MG63 (cell line): Measurements from ENCODE around the gene MTMR6. TPM values are rescaled to one million over a fixed set of nuclear protein-coding genes. Genes with fewer than 3 reads are reported as not detected.
A peak's percentile ranks its signal among the peaks of the same experiment; 100 is the strongest.
"Not testable (repeated sequence)": the region's sequence is repeated elsewhere in the genome, so short reads cannot be mapped to it uniquely, and the experiment has no call there.

Experiments
- DNase-seq: peaks from one replicate; pipeline ENCODE4 v3.0.0-alpha.2; 2020
- H3K27me3 ChIP-seq: fragments of 250-450 bp; sonication (Bioruptor Pico); 2 replicates; pipeline ENCODE4 v1.5.1; 2020; ENCODE audit warnings: mild to moderate bottlenecking, moderate library complexity
- H3K36me3 ChIP-seq: fragments of 250-450 bp; sonication (Bioruptor Pico); 2 replicates; pipeline ENCODE4 v1.5.1; 2020; ENCODE audit warnings: mild to moderate bottlenecking, moderate library complexity
- H3K4me3 ChIP-seq: fragments of 250-450 bp; sonication (Bioruptor Pico); 2 replicates; pipeline ENCODE4 v1.5.1; 2020; ENCODE audit warnings: mild to moderate bottlenecking, moderate library complexity
- H3K9me3 ChIP-seq: fragments of 250-450 bp; sonication (Bioruptor Pico); 2 replicates; pipeline ENCODE4 v1.5.1; 2020; ENCODE audit warnings: mild to moderate bottlenecking, moderate library complexity
- total RNA-seq: library from RNA; depleted of rRNA; stranded (reverse); fragments of >200 nt; shearing (Covaris generic); gene quantifications from 2 replicates; pipeline ENCODE4 v1.2.3, GENCODE V29; 2014; ENCODE audit warnings: low replicate concordance; rRNA removed

The MTMR6 gene
- total RNA-seq: 12.8 and 16.8 TPM in 2 replicates

- Histone ChIP-seq H3K4me3 (peak within 1 kb of the TSS; percentile 74), H3K9me3 (no peaks in the 10 kb centered on the region), H3K27me3 (no peaks in the 10 kb centered on the region), H3K36me3 (no peaks in the 10 kb centered on the region)
- peak; percentile 82 for DNase-seq
These were observed at the start of gene MTMR6 for GRCh38 chr13:25286969-25287961. MTMR6 (minus strand) TSS chr13:25287488; CDS start chr13:25287247, 241 bp downstream.

GRCh38 chr13:25335856-25336255 is 48.6 kb upstream of the MTMR6 start:
- H3K36me3 ChIP-seq: peaks cover 73% of the 10 kb centered on the region

GRCh38 chr13:25330541-25330940 is 43.3 kb upstream of the MTMR6 start:
- H3K36me3 ChIP-seq: peaks cover 78% of the 10 kb centered on the region
- DNase-seq: no peak

More at GRCh38 chr13:25335856-25336255, 48.6 kb upstream of the MTMR6 start:
- no peak for DNase-seq
- Histone ChIP-seq H3K9me3 (no peaks in the 10 kb centered on the region), H3K27me3 (no peaks in the 10 kb centered on the region), H3K4me3 (no peak overlapping the region)

GRCh38 chr13:25329706-25330105 is 42.4 kb upstream of the MTMR6 start:
- H3K27me3 ChIP-seq: no peaks in the 10 kb centered on the region
- peaks cover 86% of the 10 kb centered on the region for H3K36me3 ChIP-seq
- H3K9me3 ChIP-seq: no peaks in the 10 kb centered on the region
- DNase-seq: peak; percentile 44
- H3K4me3 ChIP-seq: no peak overlapping the region

More at GRCh38 chr13:25330541-25330940, 43.3 kb upstream of the MTMR6 start:
- Histone ChIP-seq H3K9me3 (no peaks in the 10 kb centered on the region), H3K4me3 (no peak overlapping the region), H3K27me3 (no peaks in the 10 kb centered on the region)

- Histone ChIP-seq H3K27me3 (no peaks in the 10 kb centered on the region), H3K36me3 (peaks cover 82% of the 10 kb centered on the region), H3K9me3 (no peaks in the 10 kb centered on the region), H3K4me3 (no peak overlapping the region)
- no peak for DNase-seq
These were observed 36.8 kb upstream of the MTMR6 start for GRCh38 chr13:25324100-25324499.

- no peak overlapping the region for H3K4me3 ChIP-seq
- H3K9me3 ChIP-seq: no peaks in the 10 kb centered on the region
- no peak for DNase-seq
- H3K36me3 ChIP-seq: peaks cover 82% of the 10 kb centered on the region
- H3K27me3 ChIP-seq: no peaks in the 10 kb centered on the region
These were observed 32.5 kb upstream of the MTMR6 start for GRCh38 chr13:25319771-25320170.

GRCh38 chr13:25318946-25319345 is 31.7 kb upstream of the MTMR6 start:
- DNase-seq, H3K4me3 ChIP-seq, H3K9me3 ChIP-seq, H3K27me3 ChIP-seq: not testable (repeated sequence)
- H3K36me3 ChIP-seq: peaks cover 91% of the 10 kb centered on the region

- H3K4me3 ChIP-seq: no peak overlapping the region
- DNase-seq: no peak
- no peaks in the 10 kb centered on the region for H3K27me3 ChIP-seq
- H3K9me3 ChIP-seq: no peaks in the 10 kb centered on the region
- peaks cover 84% of the 10 kb centered on the region for H3K36me3 ChIP-seq
These were observed 23.6 kb upstream of the MTMR6 start for GRCh38 chr13:25310891-25311290.

- no peaks in the 10 kb centered on the region for H3K9me3 ChIP-seq
- no peaks in the 10 kb centered on the region for H3K27me3 ChIP-seq
- no peak for DNase-seq
- no peak overlapping the region for H3K4me3 ChIP-seq
- peaks cover 72% of the 10 kb centered on the region for H3K36me3 ChIP-seq
These were observed 19.6 kb upstream of the MTMR6 start for GRCh38 chr13:25306671-25307464.

- DNase-seq: no peak
- peak overlapping the region; percentile 72 for H3K4me3 ChIP-seq
- no peaks in the 10 kb centered on the region for H3K27me3 ChIP-seq
These were observed 14.8 kb upstream of the MTMR6 start for GRCh38 chr13:25302121-25302520.

GRCh38 chr13:25301347-25302113 is 14.2 kb upstream of the MTMR6 start, which contains the start of gene NUP58:
NUP58 (plus strand) TSS chr13:25301625; CDS start chr13:25301774, 149 bp downstream.
- Histone ChIP-seq H3K27me3 (peaks cover 3% of the 10 kb centered on the region), H3K4me3 (peak within 1 kb of the TSS; percentile 72), H3K36me3 (peaks cover 30% of the 10 kb centered on the region), H3K9me3 (no peaks in the 10 kb centered on the region; the same call in 1 of the 2 replicates)
- DNase-seq: peak; percentile 95

More at GRCh38 chr13:25302121-25302520, 14.8 kb upstream of the MTMR6 start:
- Histone ChIP-seq H3K36me3 (peaks cover 34% of the 10 kb centered on the region), H3K9me3 (no peaks in the 10 kb centered on the region; the same call in 1 of the 2 replicates)

- peak; percentile 11 for DNase-seq
- Histone ChIP-seq H3K9me3 (no peaks in the 10 kb centered on the region; the same call in 1 of the 2 replicates), H3K36me3 (peaks cover 27% of the 10 kb centered on the region)
These were observed 13.6 kb upstream of the MTMR6 start for GRCh38 chr13:25300861-25301346.

GRCh38 chr13:25295701-25296100 is 8.4 kb upstream of the MTMR6 start:
- Histone ChIP-seq H3K9me3 (no peaks in the 10 kb centered on the region; the same call in 1 of the 2 replicates), H3K4me3 (no peak overlapping the region), H3K36me3 (no peaks in the 10 kb centered on the region), H3K27me3 (peaks cover 8% of the 10 kb centered on the region)
- DNase-seq: no peak

More at GRCh38 chr13:25300861-25301346, 13.6 kb upstream of the MTMR6 start:
- H3K4me3 ChIP-seq: peak overlapping the region; percentile 72
- peaks cover 8% of the 10 kb centered on the region for H3K27me3 ChIP-seq

GRCh38 chr13:25295228-25295627 is 7.9 kb upstream of the MTMR6 start:
- Histone ChIP-seq H3K27me3 (peaks cover 8% of the 10 kb centered on the region), H3K9me3 (no peaks in the 10 kb centered on the region; the same call in 1 of the 2 replicates), H3K36me3 (no peaks in the 10 kb centered on the region), H3K4me3 (no peak overlapping the region)
- DNase-seq: no peak

GRCh38 chr13:25292301-25292700 is 5.0 kb upstream of the MTMR6 start:
- DNase-seq: no peak
- Histone ChIP-seq H3K9me3 (no peaks in the 10 kb centered on the region), H3K4me3 (no peak overlapping the region), H3K27me3 (peaks cover 8% of the 10 kb centered on the region), H3K36me3 (no peaks in the 10 kb centered on the region)

GRCh38 chr13:25291691-25292090 is 4.4 kb upstream of the MTMR6 start:
- no peak for DNase-seq
- H3K4me3 ChIP-seq: no peak overlapping the region
- peaks cover 7% of the 10 kb centered on the region for H3K27me3 ChIP-seq
- no peaks in the 10 kb centered on the region for H3K9me3 ChIP-seq
- H3K36me3 ChIP-seq: no peaks in the 10 kb centered on the region
